ENCODE results near the gene ZMIZ1.
A peak's percentile ranks its signal among the peaks of the same experiment; 100 is the strongest.

The ZMIZ1 gene

GRCh38 chr10:79143879-79144278 is 75.1 kb downstream of the ZMIZ1 start:
- Histone ChIP-seq H3K27me3 (ENCODE audit: insufficient read depth, low read length, poor library complexity) (no peaks in the 10 kb centered on the region), H3K9ac (ENCODE audit: low read length) (no peak overlapping the region), H4K5ac (ENCODE audit: low read length) (no peak overlapping the region), H3K4me2 (ENCODE audit: low read length) (no peak overlapping the region), H3K79me1 (ENCODE audit: low read length) (peaks cover 28% of the 10 kb centered on the region), H2BK15ac (replicated peaks; ENCODE audit: low read depth) (no peak overlapping the region), H2BK120ac (ENCODE audit: low read depth, low read length) (no peak overlapping the region), H3K4me1 (ENCODE audit: control insufficient read depth, low read depth, low read length) (peaks cover 7% of the 10 kb centered on the region), H4K8ac (ENCODE audit: low read depth, low read length) (no peak overlapping the region), H3K27ac (ENCODE audit: low read depth, low read length) (no peak overlapping the region), H3K36me3 (ENCODE audit: control insufficient read depth, insufficient read depth, low read length) (peaks cover 3% of the 10 kb centered on the region), H3K4ac (ENCODE audit: low read depth, low read length) (no peak overlapping the region), H2AK5ac (ENCODE audit: low read length) (no peak overlapping the region), H3K4me3 (ENCODE audit: low read length) (no peak overlapping the region), H3K56ac (ENCODE audit: low read length) (no peak overlapping the region), H3K79me2 (ENCODE audit: control insufficient read depth, insufficient read depth, low read length) (peaks cover 1% of the 10 kb centered on the region), H3K18ac (ENCODE audit: low read length) (no peak overlapping the region), H2BK5ac (ENCODE audit: low read length) (no peak overlapping the region), H3K23ac (ENCODE audit: low read length) (no peak overlapping the region)
- DNase-seq = no peak
- WGBS (ENCODE audit: extremely low coverage, insufficient coverage, low lambda C conversion rate) = no CpG with 5 or more reads among the region's 11 CpGs

DNA sequence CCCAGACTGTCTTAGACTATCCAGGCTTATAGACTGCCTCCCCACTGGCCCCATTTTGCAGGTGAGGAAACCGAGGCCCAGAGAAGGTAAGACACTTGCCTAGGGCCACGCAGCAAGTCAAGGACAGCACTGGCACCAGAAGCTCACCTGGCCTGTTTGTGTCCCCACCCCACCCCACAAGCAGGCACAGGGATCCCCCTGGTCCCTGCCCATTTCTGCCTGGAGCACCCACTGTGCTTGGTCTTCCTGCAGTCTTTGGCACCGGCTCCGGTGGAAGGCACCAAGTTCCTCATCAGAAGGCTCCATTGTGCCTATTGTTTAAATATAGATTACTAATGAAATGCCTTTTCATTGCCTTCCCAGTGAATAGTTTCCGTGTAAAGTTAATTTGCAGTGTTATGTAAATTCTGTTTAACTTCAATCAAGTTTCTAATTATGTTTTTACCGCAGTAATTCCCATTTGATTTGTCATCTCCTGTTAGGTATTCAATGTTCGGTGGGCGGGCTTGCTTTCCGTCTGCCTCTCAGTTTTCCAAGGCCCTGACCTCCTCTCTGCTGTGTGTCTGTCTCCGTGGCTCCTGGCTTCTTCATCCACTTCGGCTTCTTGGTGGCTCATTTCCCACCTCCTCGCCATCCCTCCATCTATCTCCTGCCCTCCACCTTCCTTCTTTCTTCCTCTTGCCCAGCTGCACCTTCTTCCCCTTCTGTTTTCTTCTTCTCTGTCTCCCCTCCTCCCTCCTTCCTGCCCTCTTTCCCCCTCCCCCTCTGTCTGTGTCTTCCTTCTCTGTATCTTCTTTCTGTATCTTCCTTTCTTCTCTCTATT is 75.8 kb downstream of the ZMIZ1 start:
- H3K4me1 ChIP-seq (ENCODE audit: control insufficient read depth, low read depth, low read length) = peaks cover 6% of the 10 kb centered on the region
- no peaks in the 10 kb centered on the region for H3K27me3 ChIP-seq (ENCODE audit: insufficient read depth, low read length, poor library complexity)
- H3K79me2 ChIP-seq (ENCODE audit: control insufficient read depth, insufficient read depth, low read length) = peaks cover 1% of the 10 kb centered on the region
- peak overlapping the region; percentile 48 for H3K9ac ChIP-seq (ENCODE audit: low read length)
- H3K56ac ChIP-seq (ENCODE audit: low read length) = peak overlapping the region; percentile 73
- no peak overlapping the region for H3K4me3 ChIP-seq (ENCODE audit: low read length)
- no peak overlapping the region for H2AK5ac ChIP-seq (ENCODE audit: low read length)
- no peak overlapping the region for H4K5ac ChIP-seq (ENCODE audit: low read length)
- H3K18ac ChIP-seq (ENCODE audit: low read length) = peak overlapping the region; percentile 10
- no peak overlapping the region for H2BK15ac ChIP-seq (replicated peaks; ENCODE audit: low read depth)
- H2BK5ac ChIP-seq (ENCODE audit: low read length) = no peak overlapping the region
- H3K4me2 ChIP-seq (ENCODE audit: low read length) = no peak overlapping the region
- H3K79me1 ChIP-seq (ENCODE audit: low read length) = peaks cover 30% of the 10 kb centered on the region
- no peak overlapping the region for H3K23ac ChIP-seq (ENCODE audit: low read length)
- DNase-seq = no peak
- H2BK120ac ChIP-seq (ENCODE audit: low read depth, low read length) = no peak overlapping the region
- H4K8ac ChIP-seq (ENCODE audit: low read depth, low read length) = no peak overlapping the region
- peaks cover 3% of the 10 kb centered on the region for H3K36me3 ChIP-seq (ENCODE audit: control insufficient read depth, insufficient read depth, low read length)
- peak overlapping the region; percentile 21 for H3K4ac ChIP-seq (ENCODE audit: low read depth, low read length)
- peak overlapping the region; percentile 35 for H3K27ac ChIP-seq (ENCODE audit: low read depth, low read length)
- no CpG with 5 or more reads among the region's 12 CpGs for WGBS (ENCODE audit: extremely low coverage, insufficient coverage, low lambda C conversion rate)

GRCh38 chr10:79145174-79145483 is 76.4 kb downstream of the ZMIZ1 start:
- peaks cover 24% of the 10 kb centered on the region for H3K79me1 ChIP-seq (ENCODE audit: low read length)
- H3K4me2 ChIP-seq (ENCODE audit: low read length) = no peak overlapping the region
- no peak overlapping the region for H2AK5ac ChIP-seq (ENCODE audit: low read length)
- no peak overlapping the region for H3K4ac ChIP-seq (ENCODE audit: low read depth, low read length)
- H4K5ac ChIP-seq (ENCODE audit: low read length) = no peak overlapping the region
- DNase-seq = no peak
- H2BK120ac ChIP-seq (ENCODE audit: low read depth, low read length) = no peak overlapping the region
- no peak overlapping the region for H3K27ac ChIP-seq (ENCODE audit: low read depth, low read length)
- no CpG with 5 or more reads among the region's 5 CpGs for WGBS (ENCODE audit: extremely low coverage, insufficient coverage, low lambda C conversion rate)
- peak overlapping the region; percentile 48 for H3K9ac ChIP-seq (ENCODE audit: low read length)
- peak overlapping the region; percentile 73 for H3K56ac ChIP-seq (ENCODE audit: low read length)
- peaks cover 1% of the 10 kb centered on the region for H3K36me3 ChIP-seq (ENCODE audit: control insufficient read depth, insufficient read depth, low read length)
- H2BK15ac ChIP-seq (replicated peaks; ENCODE audit: low read depth) = no peak overlapping the region
- no peak overlapping the region for H3K23ac ChIP-seq (ENCODE audit: low read length)
- peaks cover 6% of the 10 kb centered on the region for H3K4me1 ChIP-seq (ENCODE audit: control insufficient read depth, low read depth, low read length)
- no peak overlapping the region for H4K8ac ChIP-seq (ENCODE audit: low read depth, low read length)
- no peaks in the 10 kb centered on the region for H3K27me3 ChIP-seq (ENCODE audit: insufficient read depth, low read length, poor library complexity)
- no peak overlapping the region for H3K18ac ChIP-seq (ENCODE audit: low read length)
- H3K79me2 ChIP-seq (ENCODE audit: control insufficient read depth, insufficient read depth, low read length) = peaks cover 1% of the 10 kb centered on the region
- H3K4me3 ChIP-seq (ENCODE audit: low read length) = no peak overlapping the region
- no peak overlapping the region for H2BK5ac ChIP-seq (ENCODE audit: low read length)

DNA sequence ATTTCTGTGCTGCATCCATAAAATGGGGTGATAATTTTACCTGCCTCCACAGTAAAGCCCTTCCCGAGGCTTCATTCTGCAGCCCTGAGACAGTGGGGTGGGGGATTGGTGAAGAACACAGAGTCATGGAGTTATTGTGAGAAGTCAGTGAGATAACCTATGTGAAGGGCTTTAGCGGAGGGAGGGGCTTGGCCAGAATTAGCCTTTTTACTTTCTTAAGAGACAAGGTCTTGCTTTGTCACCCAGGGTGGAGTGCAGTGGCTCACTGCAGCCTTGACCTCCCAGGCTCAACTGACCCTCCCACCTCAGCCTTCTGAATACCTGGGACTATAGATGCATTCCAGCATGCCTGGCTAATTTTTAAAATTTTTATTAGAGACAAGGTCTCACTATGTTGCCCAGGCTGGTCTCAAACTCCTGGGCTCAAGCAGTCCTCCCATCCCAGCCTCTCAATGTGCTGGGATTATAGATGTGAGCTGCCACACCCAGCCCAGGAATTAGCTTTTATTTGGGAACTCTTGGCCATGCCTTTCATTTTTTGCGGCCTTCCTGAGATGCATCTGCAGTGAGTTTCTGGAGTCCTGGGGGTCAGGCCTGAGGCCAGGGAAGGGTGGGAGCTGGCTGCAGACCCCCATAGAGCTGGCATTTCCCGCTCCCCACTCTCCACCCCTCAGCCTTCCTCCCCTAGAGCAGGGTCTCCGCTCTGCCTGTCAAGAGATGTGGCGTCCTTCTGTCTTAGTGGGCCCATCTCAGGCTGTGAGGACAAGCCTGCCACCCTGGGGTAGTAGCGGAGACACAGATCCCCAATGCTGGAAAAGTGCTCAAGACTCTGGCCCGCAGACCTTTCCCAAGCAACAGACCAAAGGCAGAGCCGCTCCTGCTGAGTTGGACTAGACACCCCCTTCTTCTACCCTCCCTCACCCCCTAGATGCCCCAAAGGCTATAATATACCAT is 77.0 kb downstream of the ZMIZ1 start:
- H3K27me3 ChIP-seq (ENCODE audit: insufficient read depth, low read length, poor library complexity) = no peaks in the 10 kb centered on the region
- H2BK15ac ChIP-seq (replicated peaks; ENCODE audit: low read depth) = no peak overlapping the region
- no peak overlapping the region for H3K4me3 ChIP-seq (ENCODE audit: low read length)
- H3K9ac ChIP-seq (ENCODE audit: low read length) = no peak overlapping the region
- H3K4me1 ChIP-seq (ENCODE audit: control insufficient read depth, low read depth, low read length) = peaks cover 9% of the 10 kb centered on the region
- H3K4ac ChIP-seq (ENCODE audit: low read depth, low read length) = no peak overlapping the region
- H4K5ac ChIP-seq (ENCODE audit: low read length) = no peak overlapping the region
- no peak overlapping the region for H2AK5ac ChIP-seq (ENCODE audit: low read length)
- peaks cover 2% of the 10 kb centered on the region for H3K79me2 ChIP-seq (ENCODE audit: control insufficient read depth, insufficient read depth, low read length)
- no peak for DNase-seq
- H3K56ac ChIP-seq (ENCODE audit: low read length) = peak overlapping the region; percentile 73
- H3K4me2 ChIP-seq (ENCODE audit: low read length) = no peak overlapping the region
- H2BK5ac ChIP-seq (ENCODE audit: low read length) = no peak overlapping the region
- WGBS (ENCODE audit: extremely low coverage, insufficient coverage, low lambda C conversion rate) = no CpG with 5 or more reads among the region's 9 CpGs
- H3K27ac ChIP-seq (ENCODE audit: low read depth, low read length) = no peak overlapping the region
- no peak overlapping the region for H3K18ac ChIP-seq (ENCODE audit: low read length)
- no peak overlapping the region for H4K8ac ChIP-seq (ENCODE audit: low read depth, low read length)
- peaks cover 21% of the 10 kb centered on the region for H3K79me1 ChIP-seq (ENCODE audit: low read length)
- peak overlapping the region; percentile 1 for H3K23ac ChIP-seq (ENCODE audit: low read length)
- no peaks in the 10 kb centered on the region for H3K36me3 ChIP-seq (ENCODE audit: control insufficient read depth, insufficient read depth, low read length)
- H2BK120ac ChIP-seq (ENCODE audit: low read depth, low read length) = no peak overlapping the region

GRCh38 chr10:79146611-79147130 is 77.9 kb downstream of the ZMIZ1 start:
- Histone ChIP-seq H3K79me2 (ENCODE audit: control insufficient read depth, insufficient read depth, low read length) (peaks cover 3% of the 10 kb centered on the region), H3K23ac (ENCODE audit: low read length) (no peak overlapping the region), H4K5ac (ENCODE audit: low read length) (no peak overlapping the region), H3K56ac (ENCODE audit: low read length) (no peak overlapping the region), H3K4me1 (ENCODE audit: control insufficient read depth, low read depth, low read length) (peaks cover 12% of the 10 kb centered on the region), H3K27ac (ENCODE audit: low read depth, low read length) (no peak overlapping the region), H3K9ac (ENCODE audit: low read length) (no peak overlapping the region), H3K27me3 (ENCODE audit: insufficient read depth, low read length, poor library complexity) (no peaks in the 10 kb centered on the region), H3K4ac (ENCODE audit: low read depth, low read length) (no peak overlapping the region), H3K36me3 (ENCODE audit: control insufficient read depth, insufficient read depth, low read length) (no peaks in the 10 kb centered on the region), H4K8ac (ENCODE audit: low read depth, low read length) (no peak overlapping the region), H3K4me2 (ENCODE audit: low read length) (no peak overlapping the region), H2AK5ac (ENCODE audit: low read length) (no peak overlapping the region), H3K18ac (ENCODE audit: low read length) (no peak overlapping the region), H3K4me3 (ENCODE audit: low read length) (no peak overlapping the region), H2BK120ac (ENCODE audit: low read depth, low read length) (no peak overlapping the region), H3K79me1 (ENCODE audit: low read length) (peaks cover 16% of the 10 kb centered on the region), H2BK15ac (replicated peaks; ENCODE audit: low read depth) (no peak overlapping the region), H2BK5ac (ENCODE audit: low read length) (no peak overlapping the region)
- WGBS (ENCODE audit: extremely low coverage, insufficient coverage, low lambda C conversion rate) = no CpG with 5 or more reads among the region's 13 CpGs
- no peak for DNase-seq

Measured in mesendoderm (in vitro differentiated cells).